Caco-2 (cell line): ENCODE measurements around the gene SCN4A. TPM values are rescaled to one million over a fixed set of nuclear protein-coding genes. Genes with fewer than 3 reads are reported as not detected.

ENCODE experiments used
- BruUV-seq: library from RNA; stranded (reverse); fragments of 400-500 nt; replicated peaks from 2 replicates; lab custom pipeline; 2021; lab: Mats Ljungman, UMichigan
- CTCF ChIA-PET: fragments of 300-600 bp; sonication (Branson Sonifier 250); formaldehyde crosslinking; loops from one replicate; lab custom pipeline; 2022; ENCODE audit warnings: antibody characterized with exemption; lab: Charles Lee
- POLR2A ChIA-PET: fragments of 300-600 bp; sonication (Branson Sonifier 250); formaldehyde crosslinking; loops from one replicate; lab custom pipeline; 2022; ENCODE audit warnings: antibody characterized with exemption; lab: Charles Lee
- DNase-seq, 2 experiments: peaks; one replicate each; pipeline versions ENCODE4 v3.0.0 to v3.0.0-alpha.2; 2020 to 2022
- H3K27me3 ChIP-seq: replicated peaks from 2 replicates; pipeline ENCODE4 v1.6.0; 2011; ENCODE audit warnings: low read length; ENCODE audit not compliant: control insufficient read depth, insufficient read depth
- H3K36me3 ChIP-seq: 2 replicates; pipeline ENCODE4 v1.5.1; 2011; ENCODE audit warnings: low read length; ENCODE audit not compliant: control insufficient read depth, insufficient read depth
- H3K4me1 ChIP-seq: fragments of 250-450 bp; sonication (Bioruptor Pico); 2 replicates; pipeline ENCODE4 v1.5.1; 2020; ENCODE audit warnings: mild to moderate bottlenecking
- H3K4me3 ChIP-seq: 2 replicates; pipeline ENCODE4 v1.5.1; 2011; ENCODE audit warnings: low read depth, mild to moderate bottlenecking, control low read depth, low read length
- H3K9me3 ChIP-seq: fragments of 250-450 bp; sonication (Bioruptor Pico); 2 replicates; pipeline ENCODE4 v1.5.1; 2020; ENCODE audit warnings: mild to moderate bottlenecking, moderate library complexity
- H3K27ac Mint-ChIP-seq: one replicate; pipeline ENCODE4 v1.8.0; 2022; ENCODE audit warnings: mixed read lengths; ENCODE audit not compliant: unreplicated experiment
- H3K27me3 Mint-ChIP-seq: one replicate; pipeline ENCODE4 v1.8.0; 2022; ENCODE audit warnings: mixed read lengths; ENCODE audit not compliant: insufficient read depth, unreplicated experiment
- H3K36me3 Mint-ChIP-seq: one replicate; pipeline ENCODE4 v1.8.0; 2022; ENCODE audit warnings: mild to moderate bottlenecking, mixed read lengths; ENCODE audit not compliant: insufficient read depth, unreplicated experiment
- H3K4me1 Mint-ChIP-seq: one replicate; pipeline ENCODE4 v1.8.0; 2022; ENCODE audit warnings: low read depth, mixed read lengths; ENCODE audit not compliant: unreplicated experiment
- H3K4me3 Mint-ChIP-seq: one replicate; pipeline ENCODE4 v1.8.0; 2022; ENCODE audit warnings: mild to moderate bottlenecking, moderate library complexity, mixed read lengths; ENCODE audit not compliant: unreplicated experiment
- H3K9me3 Mint-ChIP-seq: one replicate; pipeline ENCODE4 v1.8.0; 2022; ENCODE audit warnings: mixed read lengths; ENCODE audit not compliant: unreplicated experiment
- intact Hi-C: fragments of 100-400 bp; cut with micrococcal nuclease; formaldehyde crosslinking; loops from one replicate; pipeline ENCODE4 v1.10.0; 2022; ENCODE audit not compliant: unreplicated experiment
- total RNA-seq: library from RNA; stranded (reverse); gene quantifications from 2 replicates; pipeline ENCODE4 v1.2.3, GENCODE V29; 2022
- TF ChIP-seq, protein P1 (sequence below), 2 experiments: fragments of 200-600 bp in 1 of 2; IDR thresholded peaks; 1 replicate in 1 of 2; 2 replicates in 1 of 2; pipeline versions ENCODE4 v1.5.1 to v1.8.0; 2011 to 2022; ENCODE audit warnings: antibody characterized with exemption in 1 of 2, control low read depth in 1 of 2, inconsistent platforms in 1 of 2, low read depth in 1 of 2, low read length in 1 of 2, mild to moderate bottlenecking in 1 of 2, moderate library complexity in 1 of 2; ENCODE audit not compliant: insufficient read depth in 1 of 2, severe bottlenecking in 1 of 2, unreplicated experiment in 1 of 2

SCN4A gene
- total RNA-seq, 1 experiment from 2014 or later = not detected

DNA sequence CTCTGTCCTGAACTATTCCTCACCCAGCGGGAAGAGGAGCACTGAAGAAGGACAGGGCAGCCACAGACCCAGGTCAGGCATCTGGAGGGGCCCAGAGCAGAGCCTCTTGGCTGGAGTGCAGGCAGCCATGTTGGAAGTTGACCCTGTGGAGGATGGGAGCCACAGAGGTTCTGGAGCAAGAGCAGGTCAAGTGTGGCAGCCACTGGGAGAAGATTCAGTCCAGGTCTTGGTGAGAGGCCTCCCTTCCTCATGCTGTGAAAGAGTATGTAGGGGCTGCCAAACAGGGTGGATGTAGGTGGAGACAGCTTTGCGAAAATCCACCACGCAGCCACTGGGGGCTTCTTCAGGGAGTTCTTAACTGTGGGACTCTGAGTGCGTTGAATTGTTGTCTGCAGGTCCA lies 40.0 kb downstream of the SCN4A start:
- H3K27me3 Mint-ChIP-seq = peaks cover 2% of the 10 kb centered on the region
- H3K4me1 Mint-ChIP-seq = no peaks in the 10 kb centered on the region
- no peak overlapping the region for H3K27ac Mint-ChIP-seq
- no peaks in the 10 kb centered on the region for H3K4me1 ChIP-seq
- H3K4me3 Mint-ChIP-seq = no peak overlapping the region
- intact Hi-C loops = no loop called here
- TF ChIP-seq, protein P1, sequence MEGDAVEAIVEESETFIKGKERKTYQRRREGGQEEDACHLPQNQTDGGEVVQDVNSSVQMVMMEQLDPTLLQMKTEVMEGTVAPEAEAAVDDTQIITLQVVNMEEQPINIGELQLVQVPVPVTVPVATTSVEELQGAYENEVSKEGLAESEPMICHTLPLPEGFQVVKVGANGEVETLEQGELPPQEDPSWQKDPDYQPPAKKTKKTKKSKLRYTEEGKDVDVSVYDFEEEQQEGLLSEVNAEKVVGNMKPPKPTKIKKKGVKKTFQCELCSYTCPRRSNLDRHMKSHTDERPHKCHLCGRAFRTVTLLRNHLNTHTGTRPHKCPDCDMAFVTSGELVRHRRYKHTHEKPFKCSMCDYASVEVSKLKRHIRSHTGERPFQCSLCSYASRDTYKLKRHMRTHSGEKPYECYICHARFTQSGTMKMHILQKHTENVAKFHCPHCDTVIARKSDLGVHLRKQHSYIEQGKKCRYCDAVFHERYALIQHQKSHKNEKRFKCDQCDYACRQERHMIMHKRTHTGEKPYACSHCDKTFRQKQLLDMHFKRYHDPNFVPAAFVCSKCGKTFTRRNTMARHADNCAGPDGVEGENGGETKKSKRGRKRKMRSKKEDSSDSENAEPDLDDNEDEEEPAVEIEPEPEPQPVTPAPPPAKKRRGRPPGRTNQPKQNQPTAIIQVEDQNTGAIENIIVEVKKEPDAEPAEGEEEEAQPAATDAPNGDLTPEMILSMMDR (IDR thresholded peaks at IDR 0.05; ENCODE audit: insufficient read depth in 1 of 2, low read depth in 1 of 2, low read length in 1 of 2, severe bottlenecking in 1 of 2, unreplicated experiment in 1 of 2) = no peak
- DNase-seq = no peak
- no peaks in the 10 kb centered on the region for H3K36me3 ChIP-seq
- H3K27me3 ChIP-seq = no peaks in the 10 kb centered on the region
- H3K36me3 Mint-ChIP-seq = peaks cover under 1% of the 10 kb centered on the region
- BruUV-seq = no TSS peak
- ChIA-PET POLR2A (no interaction called here), CTCF (interaction anchor here (0.6 to 0.7 kb wide), 2 partner anchors 13 to 14 kb away, joined by 3 to 10 read pairs; no protein-coding TSS in a partner anchor)
- 0 out of 2 replicates have a peak, but pooled peaks cover 4% of the 10 kb centered on the region for H3K9me3 ChIP-seq
- H3K4me3 ChIP-seq = no peak overlapping the region
- H3K9me3 Mint-ChIP-seq = no peaks in the 10 kb centered on the region

DNA sequence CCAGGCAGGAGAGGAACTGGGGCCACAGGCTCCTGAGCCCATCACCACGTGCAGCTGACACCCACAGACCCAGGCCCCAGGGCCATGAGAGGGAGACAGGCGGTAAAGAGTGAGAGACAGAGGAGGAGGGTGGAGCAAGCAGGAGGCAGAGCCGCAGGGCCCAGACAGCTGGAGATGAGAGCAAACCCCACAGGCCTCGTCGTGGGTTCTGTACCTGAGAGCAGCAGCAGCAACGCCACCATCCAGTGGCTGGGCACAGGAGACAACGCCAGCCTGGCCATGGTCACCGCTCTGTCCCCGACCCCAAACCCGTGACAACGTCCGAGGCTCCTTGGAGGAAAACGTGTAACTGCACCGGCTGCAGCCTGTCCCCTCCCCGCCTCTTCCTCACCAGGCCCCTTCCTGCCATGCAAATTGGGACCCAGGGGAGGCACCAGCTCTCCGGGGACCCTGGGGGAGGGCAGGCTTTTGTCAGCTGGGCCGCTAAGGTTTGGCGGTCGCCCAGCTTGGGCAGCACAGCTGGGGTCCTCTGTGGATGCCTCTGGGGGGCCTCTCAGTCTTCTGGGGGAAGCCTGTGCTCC lies 40.6 kb downstream of the SCN4A start, which contains the start of gene CD79B:
CD79B (minus strand) TSS at position 351 of the 581 bp plus-strand sequence; CDS start at position 281, 70 bp downstream.
- BruUV-seq = no TSS peak
- ChIA-PET POLR2A (no interaction called here), CTCF (interaction anchor here (0.6 to 3.1 kb wide), 3 partner anchors 12 to 15 kb away, joined by 3 to 10 read pairs (median 10); no protein-coding TSS in a partner anchor)
- TF ChIP-seq, protein P1 (IDR thresholded peaks at IDR 0.05; ENCODE audit: insufficient read depth in 1 of 2, low read depth in 1 of 2, low read length in 1 of 2, severe bottlenecking in 1 of 2, unreplicated experiment in 1 of 2) = no peak
- Histone ChIP-seq H3K4me1 (no peaks in the 10 kb centered on the region), H3K27me3 (no peaks in the 10 kb centered on the region), H3K36me3 (no peaks in the 10 kb centered on the region), H3K9me3 (0 out of 2 replicates have a peak, but pooled peaks cover 4% of the 10 kb centered on the region), H3K4me3 (no peak within 1 kb of the TSS)
- Mint-ChIP-seq H3K4me3 (no peak within 1 kb of the TSS), H3K9me3 (no peaks in the 10 kb centered on the region), H3K27ac (no peak within 1 kb of the TSS), H3K4me1 (no peaks in the 10 kb centered on the region), H3K27me3 (peaks cover 2% of the 10 kb centered on the region), H3K36me3 (no peaks in the 10 kb centered on the region)
- intact Hi-C loops = no loop called here
- no peak for DNase-seq

DNA sequence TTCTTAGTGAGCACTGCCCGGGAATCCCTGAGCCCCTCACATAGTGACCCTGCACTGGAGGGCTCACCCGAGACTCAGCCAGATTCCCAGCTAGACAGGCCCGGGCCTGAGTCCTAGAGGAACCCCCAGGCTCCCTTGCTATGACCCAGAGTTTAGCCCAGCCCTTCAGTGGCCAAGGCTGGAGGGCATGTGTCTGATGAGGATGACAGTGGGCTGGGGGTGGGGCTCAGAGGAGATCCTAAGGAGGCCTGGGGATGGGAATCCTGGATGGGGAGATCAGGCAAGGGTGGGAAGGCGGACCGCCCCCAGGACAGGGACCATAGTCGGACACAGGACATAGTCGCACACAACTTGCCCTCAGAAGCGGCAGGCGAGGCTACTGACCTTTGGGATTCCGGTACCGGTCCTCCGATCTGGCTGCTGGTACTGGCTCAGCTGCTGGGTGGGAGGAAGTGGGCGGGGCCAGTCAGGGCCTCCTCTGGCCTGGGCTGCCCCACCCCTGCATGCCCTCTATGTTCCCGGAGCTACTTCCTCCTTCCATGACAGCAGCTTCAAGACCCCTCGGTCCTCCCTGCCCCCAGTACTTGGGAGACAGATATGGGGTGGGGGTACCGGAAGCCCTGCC lies 41.7 kb downstream of the SCN4A start:
- ChIA-PET CTCF (interaction anchor here (3.1 kb wide), 1 partner anchor 16 kb away, joined by 10 read pairs; no protein-coding TSS in a partner anchor), POLR2A (no interaction called here)
- Histone ChIP-seq H3K4me1 (no peaks in the 10 kb centered on the region), H3K9me3 (no peaks in the 10 kb centered on the region), H3K4me3 (no peak overlapping the region), H3K27me3 (no peaks in the 10 kb centered on the region), H3K36me3 (no peaks in the 10 kb centered on the region)
- H3K36me3 Mint-ChIP-seq = no peaks in the 10 kb centered on the region
- intact Hi-C loops = no loop called here
- no peaks in the 10 kb centered on the region for H3K4me1 Mint-ChIP-seq
- H3K27me3 Mint-ChIP-seq = peaks cover under 1% of the 10 kb centered on the region
- H3K9me3 Mint-ChIP-seq = no peaks in the 10 kb centered on the region
- H3K4me3 Mint-ChIP-seq = no peak overlapping the region
- no TSS peak for BruUV-seq
- TF ChIP-seq, protein P1 (IDR thresholded peaks at IDR 0.05; ENCODE audit: insufficient read depth in 1 of 2, low read depth in 1 of 2, low read length in 1 of 2, severe bottlenecking in 1 of 2, unreplicated experiment in 1 of 2) = no peak
- no peak for DNase-seq
- no peak overlapping the region for H3K27ac Mint-ChIP-seq
